ENCODE results near the gene GALNT6. TPM values are rescaled to one million over a fixed set of nuclear protein-coding genes. Genes with fewer than 3 reads are reported as not detected.

The GALNT6 gene
- polyA plus RNA-seq, 1 donor from 2014 or later = not detected

- Histone ChIP-seq H3K9me2 (ENCODE audit: insufficient read depth, low read length) (no peaks in the 10 kb centered on the region), H2AFZ (ENCODE audit: low read depth, low read length) (no peak overlapping the region), H3K4me2 (ENCODE audit: low read length) (no peak overlapping the region), H3K9me3 (ENCODE audit: low read length) (no peaks in the 10 kb centered on the region), H3K9ac (ENCODE audit: low read length) (no peak overlapping the region), H3K4me3 (ENCODE audit: low read length) (no peak overlapping the region), H3F3A (ENCODE audit: insufficient read depth, low read length, poor library complexity, severe bottlenecking) (no peaks in the 10 kb centered on the region), H3K27me3 (ENCODE audit: insufficient read depth, low read depth, low read length) (no peaks in the 10 kb centered on the region), H3K79me2 (replicated peaks; ENCODE audit: insufficient read depth, low read length) (no peaks in the 10 kb centered on the region), H3K36me3 (ENCODE audit: insufficient read depth, low read length) (no peaks in the 10 kb centered on the region), H4K20me1 (ENCODE audit: insufficient read depth) (no peaks in the 10 kb centered on the region), H3K27ac (ENCODE audit: low read length) (no peak overlapping the region)
- TF ChIP-seq EZH2 (IDR thresholded peaks at IDR 0.05; ENCODE audit: borderline replicate concordance, insufficient read depth, low read length, poor library complexity, severe bottlenecking) (no peak), EP300 (conservative IDR thresholded peaks at IDR 0.05; ENCODE audit: poor library complexity, severe bottlenecking) (no peak), SMC3 (conservative IDR thresholded peaks at IDR 0.05; ENCODE audit: poor library complexity) (no peak), POLR2AphosphoS5 (IDR thresholded peaks at IDR 0.05) (no peak), RAD21 (conservative IDR thresholded peaks at IDR 0.05) (no peak), MXI1 (conservative IDR thresholded peaks at IDR 0.05; ENCODE audit: poor library complexity, severe bottlenecking) (no peak), REST (IDR thresholded peaks at IDR 0.05; ENCODE audit: borderline replicate concordance) (no peak), TAF1 (IDR thresholded peaks at IDR 0.05; ENCODE audit: low read depth) (no peak), CTCF (IDR thresholded peaks at IDR 0.05; ENCODE audit: poor library complexity, severe bottlenecking) (no peak)
These were observed 66.3 kb downstream of the GALNT6 start for GRCh38 chr12:51324953-51325352.

GRCh38 chr12:51323966-51324895 lies 67.0 kb downstream of the GALNT6 start, which contains the start of gene BIN2:
TSS of gene BIN2 (minus strand) at chr12:51324174. CDS start at chr12:51324102, 72 bp downstream.
- Histone ChIP-seq H3K36me3 (ENCODE audit: insufficient read depth, low read length) (no peaks in the 10 kb centered on the region), H3K9me2 (ENCODE audit: insufficient read depth, low read length) (no peaks in the 10 kb centered on the region), H2AFZ (ENCODE audit: low read depth, low read length) (no peak within 1 kb of the TSS), H3K79me2 (replicated peaks; ENCODE audit: insufficient read depth, low read length) (no peaks in the 10 kb centered on the region), H3K9me3 (ENCODE audit: low read length) (no peaks in the 10 kb centered on the region), H3K4me3 (ENCODE audit: low read length) (no peak within 1 kb of the TSS), H3F3A (ENCODE audit: insufficient read depth, low read length, poor library complexity, severe bottlenecking) (no peaks in the 10 kb centered on the region), H4K20me1 (ENCODE audit: insufficient read depth) (no peaks in the 10 kb centered on the region), H3K9ac (ENCODE audit: low read length) (no peak within 1 kb of the TSS), H3K4me2 (ENCODE audit: low read length) (no peak within 1 kb of the TSS), H3K27ac (ENCODE audit: low read length) (no peak within 1 kb of the TSS), H3K27me3 (ENCODE audit: insufficient read depth, low read depth, low read length) (no peaks in the 10 kb centered on the region)
- TF ChIP-seq MXI1 (conservative IDR thresholded peaks at IDR 0.05; ENCODE audit: poor library complexity, severe bottlenecking) = no peak
- TF ChIP-seq RAD21 (conservative IDR thresholded peaks at IDR 0.05) = no peak
- no peak for TF ChIP-seq REST (IDR thresholded peaks at IDR 0.05; ENCODE audit: borderline replicate concordance)
- no peak for TF ChIP-seq EP300 (conservative IDR thresholded peaks at IDR 0.05; ENCODE audit: poor library complexity, severe bottlenecking)
- TF ChIP-seq SMC3 (conservative IDR thresholded peaks at IDR 0.05; ENCODE audit: poor library complexity) = no peak
- no peak for TF ChIP-seq CTCF (IDR thresholded peaks at IDR 0.05; ENCODE audit: poor library complexity, severe bottlenecking)
- TF ChIP-seq EZH2 (IDR thresholded peaks at IDR 0.05; ENCODE audit: borderline replicate concordance, insufficient read depth, low read length, poor library complexity, severe bottlenecking) = no peak
- no peak for TF ChIP-seq TAF1 (IDR thresholded peaks at IDR 0.05; ENCODE audit: low read depth)
- no peak for TF ChIP-seq POLR2AphosphoS5 (IDR thresholded peaks at IDR 0.05)
